ENCODE results near the gene SLC44A4. TPM values are rescaled to one million over a fixed set of nuclear protein-coding genes. Genes with fewer than 3 reads are reported as not detected.
A peak's percentile ranks its signal among the peaks of the same experiment; 100 is the strongest.

Gene SLC44A4
- total and polyA plus RNA-seq, 9 of the 15 experiments (the other 6 are each of a cell fraction or from before 2014, with no cell fraction given) = 7.9 to 18.6 (median 11.2) TPM

- TF ChIP-seq, protein P1, sequence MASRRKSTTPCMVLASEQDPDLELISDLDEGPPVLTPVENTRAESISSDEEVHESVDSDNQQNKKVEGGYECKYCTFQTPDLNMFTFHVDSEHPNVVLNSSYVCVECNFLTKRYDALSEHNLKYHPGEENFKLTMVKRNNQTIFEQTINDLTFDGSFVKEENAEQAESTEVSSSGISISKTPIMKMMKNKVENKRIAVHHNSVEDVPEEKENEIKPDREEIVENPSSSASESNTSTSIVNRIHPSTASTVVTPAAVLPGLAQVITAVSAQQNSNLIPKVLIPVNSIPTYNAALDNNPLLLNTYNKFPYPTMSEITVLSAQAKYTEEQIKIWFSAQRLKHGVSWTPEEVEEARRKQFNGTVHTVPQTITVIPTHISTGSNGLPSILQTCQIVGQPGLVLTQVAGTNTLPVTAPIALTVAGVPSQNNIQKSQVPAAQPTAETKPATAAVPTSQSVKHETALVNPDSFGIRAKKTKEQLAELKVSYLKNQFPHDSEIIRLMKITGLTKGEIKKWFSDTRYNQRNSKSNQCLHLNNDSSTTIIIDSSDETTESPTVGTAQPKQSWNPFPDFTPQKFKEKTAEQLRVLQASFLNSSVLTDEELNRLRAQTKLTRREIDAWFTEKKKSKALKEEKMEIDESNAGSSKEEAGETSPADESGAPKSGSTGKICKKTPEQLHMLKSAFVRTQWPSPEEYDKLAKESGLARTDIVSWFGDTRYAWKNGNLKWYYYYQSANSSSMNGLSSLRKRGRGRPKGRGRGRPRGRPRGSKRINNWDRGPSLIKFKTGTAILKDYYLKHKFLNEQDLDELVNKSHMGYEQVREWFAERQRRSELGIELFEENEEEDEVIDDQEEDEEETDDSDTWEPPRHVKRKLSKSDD (conservative IDR thresholded peaks at IDR 0.05; ENCODE audit: low read length) = no peak
- TF ChIP-seq, protein P2, sequence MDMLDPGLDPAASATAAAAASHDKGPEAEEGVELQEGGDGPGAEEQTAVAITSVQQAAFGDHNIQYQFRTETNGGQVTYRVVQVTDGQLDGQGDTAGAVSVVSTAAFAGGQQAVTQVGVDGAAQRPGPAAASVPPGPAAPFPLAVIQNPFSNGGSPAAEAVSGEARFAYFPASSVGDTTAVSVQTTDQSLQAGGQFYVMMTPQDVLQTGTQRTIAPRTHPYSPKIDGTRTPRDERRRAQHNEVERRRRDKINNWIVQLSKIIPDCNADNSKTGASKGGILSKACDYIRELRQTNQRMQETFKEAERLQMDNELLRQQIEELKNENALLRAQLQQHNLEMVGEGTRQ (CRISPR knock-in tag; IDR thresholded peaks at IDR 0.05) = peak; percentile 94
- TF ChIP-seq PCBP2 (IDR thresholded peaks at IDR 0.05; ENCODE audit: low read depth, low read length, poor library complexity, severe bottlenecking) (no peak), FOXJ3 (CRISPR knock-in tag; IDR thresholded peaks at IDR 0.05) (no peak), SP2 (IDR thresholded peaks at IDR 0.05; ENCODE audit: extremely low read depth, low read depth, low read length, poor library complexity, severe bottlenecking) (no peak), TOE1 (IDR thresholded peaks at IDR 0.05; ENCODE audit: borderline replicate concordance) (peak; percentile 94), TOE1 (CRISPR knock-in tag; IDR thresholded peaks at IDR 0.05; ENCODE audit: borderline replicate concordance, low read depth) (no peak), ZNF444 (CRISPR knock-in tag; IDR thresholded peaks at IDR 0.05) (no peak), PHF8 (IDR thresholded peaks at IDR 0.05; ENCODE audit: borderline replicate concordance, low read length) (peak; percentile 70; the same call in 1 of the 2 replicates), ZBTB1 (CRISPR knock-in tag; IDR thresholded peaks at IDR 0.05; ENCODE audit: borderline replicate concordance, low read depth) (0 out of 2 replicates have a peak, but pooled peaks have one; percentile 33), ZNF696 (CRISPR knock-in tag; conservative IDR thresholded peaks at IDR 0.05) (no peak), DIDO1 (tag; IDR thresholded peaks at IDR 0.05; ENCODE audit: low read depth) (no peak)
- TF ChIP-seq, protein P3, sequence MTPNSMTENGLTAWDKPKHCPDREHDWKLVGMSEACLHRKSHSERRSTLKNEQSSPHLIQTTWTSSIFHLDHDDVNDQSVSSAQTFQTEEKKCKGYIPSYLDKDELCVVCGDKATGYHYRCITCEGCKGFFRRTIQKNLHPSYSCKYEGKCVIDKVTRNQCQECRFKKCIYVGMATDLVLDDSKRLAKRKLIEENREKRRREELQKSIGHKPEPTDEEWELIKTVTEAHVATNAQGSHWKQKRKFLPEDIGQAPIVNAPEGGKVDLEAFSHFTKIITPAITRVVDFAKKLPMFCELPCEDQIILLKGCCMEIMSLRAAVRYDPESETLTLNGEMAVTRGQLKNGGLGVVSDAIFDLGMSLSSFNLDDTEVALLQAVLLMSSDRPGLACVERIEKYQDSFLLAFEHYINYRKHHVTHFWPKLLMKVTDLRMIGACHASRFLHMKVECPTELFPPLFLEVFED (CRISPR knock-in tag; conservative IDR thresholded peaks at IDR 0.05) = no peak
- TF ChIP-seq, protein P4, sequence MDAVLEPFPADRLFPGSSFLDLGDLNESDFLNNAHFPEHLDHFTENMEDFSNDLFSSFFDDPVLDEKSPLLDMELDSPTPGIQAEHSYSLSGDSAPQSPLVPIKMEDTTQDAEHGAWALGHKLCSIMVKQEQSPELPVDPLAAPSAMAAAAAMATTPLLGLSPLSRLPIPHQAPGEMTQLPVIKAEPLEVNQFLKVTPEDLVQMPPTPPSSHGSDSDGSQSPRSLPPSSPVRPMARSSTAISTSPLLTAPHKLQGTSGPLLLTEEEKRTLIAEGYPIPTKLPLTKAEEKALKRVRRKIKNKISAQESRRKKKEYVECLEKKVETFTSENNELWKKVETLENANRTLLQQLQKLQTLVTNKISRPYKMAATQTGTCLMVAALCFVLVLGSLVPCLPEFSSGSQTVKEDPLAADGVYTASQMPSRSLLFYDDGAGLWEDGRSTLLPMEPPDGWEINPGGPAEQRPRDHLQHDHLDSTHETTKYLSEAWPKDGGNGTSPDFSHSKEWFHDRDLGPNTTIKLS (IDR thresholded peaks at IDR 0.05; ENCODE audit: borderline replicate concordance, low read depth) = no peak
- TF ChIP-seq, protein P5, sequence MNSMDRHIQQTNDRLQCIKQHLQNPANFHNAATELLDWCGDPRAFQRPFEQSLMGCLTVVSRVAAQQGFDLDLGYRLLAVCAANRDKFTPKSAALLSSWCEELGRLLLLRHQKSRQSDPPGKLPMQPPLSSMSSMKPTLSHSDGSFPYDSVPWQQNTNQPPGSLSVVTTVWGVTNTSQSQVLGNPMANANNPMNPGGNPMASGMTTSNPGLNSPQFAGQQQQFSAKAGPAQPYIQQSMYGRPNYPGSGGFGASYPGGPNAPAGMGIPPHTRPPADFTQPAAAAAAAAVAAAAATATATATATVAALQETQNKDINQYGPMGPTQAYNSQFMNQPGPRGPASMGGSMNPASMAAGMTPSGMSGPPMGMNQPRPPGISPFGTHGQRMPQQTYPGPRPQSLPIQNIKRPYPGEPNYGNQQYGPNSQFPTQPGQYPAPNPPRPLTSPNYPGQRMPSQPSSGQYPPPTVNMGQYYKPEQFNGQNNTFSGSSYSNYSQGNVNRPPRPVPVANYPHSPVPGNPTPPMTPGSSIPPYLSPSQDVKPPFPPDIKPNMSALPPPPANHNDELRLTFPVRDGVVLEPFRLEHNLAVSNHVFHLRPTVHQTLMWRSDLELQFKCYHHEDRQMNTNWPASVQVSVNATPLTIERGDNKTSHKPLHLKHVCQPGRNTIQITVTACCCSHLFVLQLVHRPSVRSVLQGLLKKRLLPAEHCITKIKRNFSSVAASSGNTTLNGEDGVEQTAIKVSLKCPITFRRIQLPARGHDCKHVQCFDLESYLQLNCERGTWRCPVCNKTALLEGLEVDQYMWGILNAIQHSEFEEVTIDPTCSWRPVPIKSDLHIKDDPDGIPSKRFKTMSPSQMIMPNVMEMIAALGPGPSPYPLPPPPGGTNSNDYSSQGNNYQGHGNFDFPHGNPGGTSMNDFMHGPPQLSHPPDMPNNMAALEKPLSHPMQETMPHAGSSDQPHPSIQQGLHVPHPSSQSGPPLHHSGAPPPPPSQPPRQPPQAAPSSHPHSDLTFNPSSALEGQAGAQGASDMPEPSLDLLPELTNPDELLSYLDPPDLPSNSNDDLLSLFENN (IDR thresholded peaks at IDR 0.05; ENCODE audit: low read depth in 2 of 2, low read length in 2 of 2) = no peak; a peak in 1 of 4 replicates
These were observed 19.0 kb upstream of the SLC44A4 start, which contains the start of gene EHMT2 (continued) for GRCh38 chr6:31897612-31898382.
